ENCODE results near the gene MTARC1.

MTARC1 gene

GRCh38 chr1:220827445-220828178 lies 40.9 kb downstream of the MTARC1 start:
- TF ChIP-seq CTCF (IDR thresholded peaks at IDR 0.05; ENCODE audit: insufficient read depth, low read length, missing control alignments): no peak
- no peak overlapping the region for H3K4me3 ChIP-seq (ENCODE audit: low read depth, low read length)
- ChIA-PET CTCF (interaction anchor here (1.2 kb wide), 1 partner anchor 17 kb away, joined by 3 read pairs; no protein-coding TSS in a partner anchor), POLR2A (no interaction called here)
- DNase-seq (ENCODE audit: low read depth, low spot score): no peak

- ChIA-PET CTCF (interaction anchor here (1.2 to 1.5 kb wide), 2 partner anchors 9 to 18 kb away, joined by 3 to 7 read pairs; no protein-coding TSS in a partner anchor), POLR2A (no interaction called here)
Observed at GRCh38 chr1:220828179-220828490, 41.4 kb downstream of the MTARC1 start.

GRCh38 chr1:220828950-220829586 lies 42.4 kb downstream of the MTARC1 start:
- TF ChIP-seq CTCF (IDR thresholded peaks at IDR 0.05; ENCODE audit: insufficient read depth, low read length, missing control alignments): no peak
- H3K4me3 ChIP-seq (ENCODE audit: low read depth, low read length): no peak overlapping the region
- ChIA-PET POLR2A (no interaction called here), CTCF (interaction anchor here (0.7 to 1.5 kb wide), 2 partner anchors 10 to 19 kb away, joined by 3 to 7 read pairs; no protein-coding TSS in a partner anchor)
- no peak for DNase-seq (ENCODE audit: low read depth, low spot score)

More at GRCh38 chr1:220828179-220828490, 41.4 kb downstream of the MTARC1 start:
- no peak overlapping the region for H3K4me3 ChIP-seq (ENCODE audit: low read depth, low read length)
- no peak for TF ChIP-seq CTCF (IDR thresholded peaks at IDR 0.05; ENCODE audit: insufficient read depth, low read length, missing control alignments)
- DNase-seq (ENCODE audit: low read depth, low spot score): no peak

GRCh38 chr1:220833436-220833835 lies 46.7 kb downstream of the MTARC1 start:
- TF ChIP-seq CTCF (IDR thresholded peaks at IDR 0.05; ENCODE audit: insufficient read depth, low read length, missing control alignments): no peak
- ChIA-PET POLR2A (no interaction called here), CTCF (no interaction called here)
- H3K4me3 ChIP-seq (ENCODE audit: low read depth, low read length): no peak overlapping the region
- DNase-seq (ENCODE audit: low read depth, low spot score): no peak

GRCh38 chr1:220834155-220834870 lies 47.6 kb downstream of the MTARC1 start:
- no peak for TF ChIP-seq CTCF (IDR thresholded peaks at IDR 0.05; ENCODE audit: insufficient read depth, low read length, missing control alignments)
- ChIA-PET CTCF (interaction anchor here (1.0 kb wide), 1 partner anchor 598 kb away, joined by 3 read pairs; no protein-coding TSS in a partner anchor), POLR2A (no interaction called here)
- DNase-seq (ENCODE audit: low read depth, low spot score): no peak
- H3K4me3 ChIP-seq (ENCODE audit: low read depth, low read length): no peak overlapping the region

All from AG04449 (cell line).